Nephron (organoid): Measurements from ENCODE around the gene UPF2.

Experiments
- H3K27ac Mint-ChIP-seq, 3 experiments: 2 replicates each; pipeline ENCODE4 v1.8.0; 2020; ENCODE audit warnings: mixed read lengths in 3 of 3, mild to moderate bottlenecking in 2 of 3, moderate library complexity in 1 of 3
- H3K27me3 Mint-ChIP-seq: 2 replicates; pipeline ENCODE4 v1.8.0; 2021; ENCODE audit warnings: low read depth, mild to moderate bottlenecking, moderate library complexity, mixed read lengths
- H3K36me3 Mint-ChIP-seq: 2 replicates; pipeline ENCODE4 v1.8.0; 2020; ENCODE audit warnings: low read depth, mixed read lengths
- H3K4me1 Mint-ChIP-seq: 2 replicates; pipeline ENCODE4 v1.8.0; 2020; ENCODE audit warnings: mixed read lengths
- H3K4me3 Mint-ChIP-seq, 3 experiments: 2 replicates each; pipeline ENCODE4 v1.8.0; 2020; ENCODE audit warnings: mild to moderate bottlenecking in 3 of 3, mixed read lengths in 3 of 3, moderate library complexity in 2 of 3
- H3K9me3 Mint-ChIP-seq: 2 replicates; pipeline ENCODE4 v1.8.0; 2020; ENCODE audit warnings: mixed read lengths
- CTCF ChIP-seq, 3 experiments: fragments of 200-600 bp; sonication (generic); IDR thresholded peaks; one replicate each; pipeline ENCODE4 v1.5.0; 2021; ENCODE audit warnings: antibody characterized with exemption in 3 of 3; ENCODE audit not compliant: unreplicated experiment in 3 of 3

Gene UPF2

GRCh38 chr10:12042797-12043651 lies at the start of gene UPF2:
Gene UPF2 (minus strand): TSS chr10:12042809. CDS start chr10:12035423, 7,386 bp downstream.
- Mint-ChIP-seq H3K9me3 (peaks cover 3% of the 10 kb centered on the region), H3K4me3 (peak within 1 kb of the TSS; percentile 92 to 99 (median 95)), H3K27me3 (peaks cover 3% of the 10 kb centered on the region), H3K4me1 (peaks cover 22% of the 10 kb centered on the region), H3K36me3 (no peaks in the 10 kb centered on the region), H3K27ac (peak within 1 kb of the TSS; percentile 100)
- TF ChIP-seq CTCF (IDR thresholded peaks at IDR 0.05; ENCODE audit: unreplicated experiment in 3 of 3), result no peak

GRCh38 chr10:12091421-12091820 lies 48.8 kb upstream of the UPF2 start:
- Mint-ChIP-seq H3K9me3 (no peaks in the 10 kb centered on the region), H3K36me3 (peaks cover 66% of the 10 kb centered on the region), H3K4me3 (no peak overlapping the region), H3K27me3 (no peaks in the 10 kb centered on the region), H3K27ac (no peak overlapping the region), H3K4me1 (no peaks in the 10 kb centered on the region)
- TF ChIP-seq CTCF (IDR thresholded peaks at IDR 0.05; ENCODE audit: unreplicated experiment in 3 of 3), result no peak

GRCh38 chr10:12088919-12089318 lies 46.3 kb upstream of the UPF2 start:
- Mint-ChIP-seq H3K36me3 (peaks cover 63% of the 10 kb centered on the region), H3K27ac (no peak overlapping the region)

GRCh38 chr10:12081879-12082557 lies 39.4 kb upstream of the UPF2 start:
- no peak for TF ChIP-seq CTCF (IDR thresholded peaks at IDR 0.05; ENCODE audit: unreplicated experiment in 3 of 3)
- H3K27ac Mint-ChIP-seq, result no peak overlapping the region
- no peak overlapping the region for H3K4me3 Mint-ChIP-seq
- H3K27me3 Mint-ChIP-seq, result no peaks in the 10 kb centered on the region
- H3K4me1 Mint-ChIP-seq, result no peaks in the 10 kb centered on the region
- H3K36me3 Mint-ChIP-seq, result peaks cover 43% of the 10 kb centered on the region
- H3K9me3 Mint-ChIP-seq, result no peaks in the 10 kb centered on the region

More at GRCh38 chr10:12088919-12089318, 46.3 kb upstream of the UPF2 start:
- Mint-ChIP-seq H3K4me3 (no peak overlapping the region), H3K9me3 (no peaks in the 10 kb centered on the region), H3K4me1 (no peaks in the 10 kb centered on the region), H3K27me3 (no peaks in the 10 kb centered on the region)
- no peak for TF ChIP-seq CTCF (IDR thresholded peaks at IDR 0.05; ENCODE audit: unreplicated experiment in 3 of 3)

GRCh38 chr10:12081470-12081869 lies 38.9 kb upstream of the UPF2 start:
- no peaks in the 10 kb centered on the region for H3K9me3 Mint-ChIP-seq
- H3K4me3 Mint-ChIP-seq, result no peak overlapping the region
- H3K36me3 Mint-ChIP-seq, result peaks cover 39% of the 10 kb centered on the region
- H3K4me1 Mint-ChIP-seq, result no peaks in the 10 kb centered on the region
- no peaks in the 10 kb centered on the region for H3K27me3 Mint-ChIP-seq
- H3K27ac Mint-ChIP-seq, result no peak overlapping the region
- no peak for TF ChIP-seq CTCF (IDR thresholded peaks at IDR 0.05; ENCODE audit: unreplicated experiment in 3 of 3)
